ENCODE results near the gene BMP8A. TPM values are rescaled to one million over a fixed set of nuclear protein-coding genes. Genes with fewer than 3 reads are reported as not detected.

BMP8A gene
- total and polyA plus RNA-seq, 2 donors from 2014 or later = 1.2 TPM; not detected in 1

- no peak for DNase-seq
- no peaks in the 10 kb centered on the region for H3K27me3 ChIP-seq (ENCODE audit: control insufficient read depth, insufficient read depth, low read length)
- no peak for FAIRE-seq
- no peaks in the 10 kb centered on the region for H3K4me1 ChIP-seq (ENCODE audit: control insufficient read depth in 2 of 3, insufficient read depth in 2 of 3, low read depth in 1 of 3, low read length in 3 of 3)
- H3K4me3 ChIP-seq (ENCODE audit: low read length in 3 of 3) = no peak overlapping the region
- intact Hi-C loops (cut with DNase I) = no loop called here
- H3K9me3 ChIP-seq (ENCODE audit: control insufficient read depth in 2 of 3, insufficient read depth in 1 of 3, low read length in 3 of 3) = no peaks in the 10 kb centered on the region
- no peak overlapping the region for H3K9ac ChIP-seq (ENCODE audit: low read length in 3 of 3)
- H3K36me3 ChIP-seq (ENCODE audit: control insufficient read depth in 2 of 3, insufficient read depth in 3 of 3, low read length in 3 of 3) = peaks cover 0 to 11% (median 7%) of the 10 kb centered on the region in 3 donors
- no peak for TF ChIP-seq CTCF (IDR thresholded peaks at IDR 0.05; ENCODE audit: borderline replicate concordance, extremely low read depth, insufficient read depth)
- H3K27ac ChIP-seq (ENCODE audit: low read depth in 2 of 2, low read length in 2 of 2) = no peak overlapping the region
These were observed 38.6 kb downstream of the BMP8A start for GRCh38 chr1:39529901-39530535.

- intact Hi-C loops (cut with DNase I) = no loop called here
- TF ChIP-seq CTCF (IDR thresholded peaks at IDR 0.05; ENCODE audit: borderline replicate concordance, extremely low read depth, insufficient read depth) = no peak
- Histone ChIP-seq H3K4me3 (ENCODE audit: low read length in 3 of 3) (no peak overlapping the region), H3K27ac (ENCODE audit: low read depth in 2 of 2, low read length in 2 of 2) (no peak overlapping the region), H3K4me1 (ENCODE audit: control insufficient read depth in 2 of 3, insufficient read depth in 2 of 3, low read depth in 1 of 3, low read length in 3 of 3) (no peaks in the 10 kb centered on the region), H3K9me3 (ENCODE audit: control insufficient read depth in 2 of 3, insufficient read depth in 1 of 3, low read length in 3 of 3) (no peaks in the 10 kb centered on the region), H3K27me3 (ENCODE audit: control insufficient read depth, insufficient read depth, low read length) (no peaks in the 10 kb centered on the region), H3K36me3 (ENCODE audit: control insufficient read depth in 2 of 3, insufficient read depth in 3 of 3, low read length in 3 of 3) (peaks cover 0 to 11% (median 7%) of the 10 kb centered on the region in 3 donors), H3K9ac (ENCODE audit: low read length in 3 of 3) (no peak overlapping the region)
- DNase-seq (no peak), FAIRE-seq (no peak)
These were observed 40.1 kb downstream of the BMP8A start for GRCh38 chr1:39531526-39531925.

- intact Hi-C loops (cut with DNase I) = no loop called here
These were observed 42.0 kb downstream of the BMP8A start for GRCh38 chr1:39533442-39533841.

More at GRCh38 chr1:39533442-39533841, 42.0 kb downstream of the BMP8A start:
- Histone ChIP-seq H3K27ac (ENCODE audit: low read depth in 2 of 2, low read length in 2 of 2) (no peak overlapping the region), H3K4me1 (ENCODE audit: control insufficient read depth in 2 of 3, insufficient read depth in 2 of 3, low read depth in 1 of 3, low read length in 3 of 3) (no peaks in the 10 kb centered on the region), H3K36me3 (ENCODE audit: control insufficient read depth in 2 of 3, insufficient read depth in 3 of 3, low read length in 3 of 3) (peaks cover under 1 to 4% (median under 1%) of the 10 kb centered on the region in 3 donors), H3K4me3 (ENCODE audit: low read length in 3 of 3) (no peak overlapping the region), H3K9ac (ENCODE audit: low read length in 3 of 3) (no peak overlapping the region), H3K27me3 (ENCODE audit: control insufficient read depth, insufficient read depth, low read length) (no peaks in the 10 kb centered on the region), H3K9me3 (ENCODE audit: control insufficient read depth in 2 of 3, insufficient read depth in 1 of 3, low read length in 3 of 3) (no peaks in the 10 kb centered on the region)
- no peak for DNase-seq
- FAIRE-seq = no peak
- TF ChIP-seq CTCF (IDR thresholded peaks at IDR 0.05; ENCODE audit: borderline replicate concordance, extremely low read depth, insufficient read depth) = no peak

Measured in kidney (tissue), 14 donors.